HEK293 (cell line): ENCODE results near the gene PFDN6.

Experiments used
- CTCF ChIA-PET: fragments of 350-600 bp; formaldehyde crosslinking; extraction: SDS; loops from one replicate; lab custom pipeline; 2021; ENCODE audit warnings: antibody characterized with exemption; lab: Yijun Ruan, JAX
- POLR2A ChIA-PET: fragments of 300-600 bp; formaldehyde crosslinking; extraction: SDS; loops from one replicate; lab custom pipeline; 2020; ENCODE audit warnings: antibody characterized with exemption, inconsistent platforms; lab: Yijun Ruan, JAX
- H3K27ac ChIP-seq: fragments of 200-500 bp; sonication (Bioruptor generic); 2 replicates; pipeline ENCODE4 v1.5.1; 2014; ENCODE audit warnings: low read depth, low read length, control low read depth, inconsistent platforms; ENCODE audit errors: extremely low read depth
- H3K36me3 ChIP-seq, 2 experiments: fragments of 200-500 bp in 1 of 2; sonication (Bioruptor generic) in 1 of 2; 1 replicate in 1 of 2; 2 replicates in 1 of 2; pipeline ENCODE4 v1.5.1; 2014 to 2017; ENCODE audit warnings: inconsistent platforms in 2 of 2, low read length in 2 of 2; ENCODE audit not compliant: control insufficient read depth in 2 of 2, insufficient read depth in 1 of 2
- H3K4me1 ChIP-seq: fragments of 200-500 bp; sonication (Bioruptor generic); 2 replicates; pipeline ENCODE4 v1.5.1; 2014; ENCODE audit warnings: mild to moderate bottlenecking, low read length, inconsistent platforms; ENCODE audit not compliant: control insufficient read depth, insufficient read depth
- H3K4me3 ChIP-seq: 2 replicates; pipeline ENCODE4 v1.5.1; 2011; ENCODE audit warnings: low read depth, mild to moderate bottlenecking, control low read depth, low read length, moderate library complexity
- H3K9me3 ChIP-seq: fragments of 200-500 bp; sonication (Bioruptor generic); 2 replicates; pipeline ENCODE4 v1.5.1; 2014; ENCODE audit warnings: low read depth, low read length, inconsistent platforms; ENCODE audit not compliant: control insufficient read depth, insufficient read depth
- RBAK ChIP-seq: fragments of 450-650 bp; formaldehyde crosslinking; IDR thresholded peaks from 2 replicates; pipeline ENCODE4 v1.5.1; 2016; ENCODE audit warnings: missing biosample characterization, missing genetic modification characterization
- SCRT2 ChIP-seq: fragments of 450-650 bp; formaldehyde crosslinking; IDR thresholded peaks from 2 replicates; pipeline ENCODE4 v1.5.1; 2016; ENCODE audit warnings: missing biosample characterization, missing genetic modification characterization
- ZBTB17 ChIP-seq: fragments of 450-650 bp; formaldehyde crosslinking; IDR thresholded peaks from 2 replicates; pipeline ENCODE4 v1.5.1; 2016; ENCODE audit warnings: missing biosample characterization, missing genetic modification characterization
- ZNF501 ChIP-seq: fragments of 450-650 bp; formaldehyde crosslinking; IDR thresholded peaks from 2 replicates; pipeline ENCODE4 v1.5.1; 2016; ENCODE audit warnings: missing biosample characterization, missing genetic modification characterization
- ZNF670 ChIP-seq: fragments of 450-650 bp; formaldehyde crosslinking; IDR thresholded peaks from 2 replicates; pipeline ENCODE4 v1.5.1; 2016; ENCODE audit warnings: missing biosample characterization, missing genetic modification characterization, low read depth
- TF ChIP-seq, protein P1 (sequence below): fragments of 450-650 bp; formaldehyde crosslinking; IDR thresholded peaks from 2 replicates; pipeline ENCODE4 v1.5.1; 2016; ENCODE audit warnings: missing biosample characterization, missing genetic modification characterization

PFDN6 gene

DNA sequence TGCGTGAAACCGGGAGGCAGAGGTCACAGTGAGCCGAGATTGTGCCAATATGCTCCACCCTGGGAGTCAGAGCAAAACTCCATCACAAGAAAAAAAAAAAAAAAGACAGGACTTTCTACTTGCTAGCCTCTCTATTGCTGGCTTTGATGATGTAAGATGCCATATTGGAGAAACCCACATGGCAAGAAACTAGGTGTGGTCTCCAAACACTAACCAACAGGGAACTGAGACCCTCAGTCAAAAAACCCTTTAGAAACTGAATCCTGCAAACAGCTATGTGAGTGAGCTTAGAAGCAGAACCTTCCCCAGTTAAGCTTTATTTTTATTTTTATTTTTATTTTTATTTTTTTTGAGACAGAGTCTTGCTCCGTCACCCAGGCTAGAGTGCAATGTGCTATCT lies 46.5 kb downstream of the PFDN6 start:
- POLR2A ChIA-PET: interaction anchor here (1.1 kb wide), 1 partner anchor 23 kb away, joined by 3 read pairs; no protein-coding TSS in a partner anchor
- H3K9me3 ChIP-seq: no peaks in the 10 kb centered on the region
- TF ChIP-seq, protein P1, sequence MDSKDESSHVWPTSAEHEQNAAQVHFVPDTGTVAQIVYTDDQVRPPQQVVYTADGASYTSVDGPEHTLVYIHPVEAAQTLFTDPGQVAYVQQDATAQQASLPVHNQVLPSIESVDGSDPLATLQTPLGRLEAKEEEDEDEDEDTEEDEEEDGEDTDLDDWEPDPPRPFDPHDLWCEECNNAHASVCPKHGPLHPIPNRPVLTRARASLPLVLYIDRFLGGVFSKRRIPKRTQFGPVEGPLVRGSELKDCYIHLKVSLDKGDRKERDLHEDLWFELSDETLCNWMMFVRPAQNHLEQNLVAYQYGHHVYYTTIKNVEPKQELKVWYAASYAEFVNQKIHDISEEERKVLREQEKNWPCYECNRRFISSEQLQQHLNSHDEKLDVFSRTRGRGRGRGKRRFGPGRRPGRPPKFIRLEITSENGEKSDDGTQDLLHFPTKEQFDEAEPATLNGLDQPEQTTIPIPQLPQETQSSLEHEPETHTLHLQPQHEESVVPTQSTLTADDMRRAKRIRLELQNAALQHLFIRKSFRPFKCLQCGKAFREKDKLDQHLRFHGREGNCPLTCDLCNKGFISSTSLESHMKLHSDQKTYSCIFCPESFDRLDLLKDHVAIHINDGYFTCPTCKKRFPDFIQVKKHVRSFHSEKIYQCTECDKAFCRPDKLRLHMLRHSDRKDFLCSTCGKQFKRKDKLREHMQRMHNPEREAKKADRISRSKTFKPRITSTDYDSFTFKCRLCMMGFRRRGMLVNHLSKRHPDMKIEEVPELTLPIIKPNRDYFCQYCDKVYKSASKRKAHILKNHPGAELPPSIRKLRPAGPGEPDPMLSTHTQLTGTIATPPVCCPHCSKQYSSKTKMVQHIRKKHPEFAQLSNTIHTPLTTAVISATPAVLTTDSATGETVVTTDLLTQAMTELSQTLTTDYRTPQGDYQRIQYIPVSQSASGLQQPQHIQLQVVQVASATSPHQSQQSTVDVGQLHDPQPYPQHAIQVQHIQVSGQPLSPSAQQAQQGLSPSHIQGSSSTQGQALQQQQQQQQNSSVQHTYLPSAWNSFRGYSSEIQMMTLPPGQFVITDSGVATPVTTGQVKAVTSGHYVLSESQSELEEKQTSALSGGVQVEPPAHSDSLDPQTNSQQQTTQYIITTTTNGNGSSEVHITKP (tag by site-specific recombination): 0 out of 2 replicates have a peak, but pooled peaks have one; percentile 13
- TF ChIP-seq ZNF670: no peak
- H3K27ac ChIP-seq: no peak overlapping the region
- H3K4me1 ChIP-seq: no peaks in the 10 kb centered on the region
- no peaks in the 10 kb centered on the region for H3K36me3 ChIP-seq
- H3K4me3 ChIP-seq: no peak overlapping the region
- CTCF ChIA-PET: interaction anchor here (0.6 to 1.3 kb wide), 5 partner anchors 9 to 454 kb away, joined by 3 to 5 read pairs (median 4); no protein-coding TSS in a partner anchor

DNA sequence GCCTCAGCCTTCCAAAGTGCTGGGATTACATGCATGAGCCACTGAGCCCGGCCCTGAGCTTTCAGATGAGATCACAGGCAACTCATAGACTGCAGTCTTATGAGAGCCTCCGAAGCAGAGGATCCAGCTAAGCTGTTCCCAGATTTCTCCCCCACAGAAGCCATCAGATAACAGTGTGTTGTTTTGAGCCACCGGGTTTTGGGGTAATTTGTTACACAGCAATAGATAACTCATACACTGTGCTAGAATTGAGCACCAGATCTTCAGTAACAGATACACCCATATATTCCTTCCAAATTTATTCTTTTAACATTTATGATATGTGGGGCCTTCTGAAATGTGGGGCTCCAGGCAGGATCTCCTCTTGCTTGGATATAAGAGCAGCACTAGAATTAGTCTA lies 47.1 kb downstream of the PFDN6 start:
- POLR2A ChIA-PET: interaction anchor here (1.1 kb wide), 1 partner anchor 23 kb away, joined by 3 read pairs; no protein-coding TSS in a partner anchor

DNA sequence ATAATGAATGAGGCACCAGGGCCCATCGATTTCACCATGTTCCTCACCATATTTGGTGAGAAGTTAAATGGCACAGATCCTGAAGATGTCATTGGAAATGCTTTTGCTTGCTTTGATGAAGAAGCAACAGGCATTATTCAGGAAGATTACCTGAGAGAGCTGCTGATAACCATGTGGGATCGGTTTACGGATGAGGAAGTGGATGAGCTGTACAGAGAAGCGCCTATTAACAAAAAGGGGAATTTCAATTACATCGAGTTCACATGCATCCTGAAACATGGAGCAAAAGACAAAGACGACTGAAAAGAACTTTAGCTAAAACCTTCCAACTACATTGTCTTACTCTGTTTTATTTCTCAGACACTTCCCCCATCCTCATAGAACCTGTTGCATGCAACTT lies 49.8 kb downstream of the PFDN6 start:
- Histone ChIP-seq H3K4me3 (no peak overlapping the region), H3K27ac (no peak overlapping the region), H3K9me3 (no peaks in the 10 kb centered on the region), H3K4me1 (no peaks in the 10 kb centered on the region)
- peak; percentile 68; the same call in 1 of the 2 replicates for TF ChIP-seq SCRT2
- no peak for TF ChIP-seq ZBTB17 (tag by site-specific recombination)
- TF ChIP-seq, all 188 proteins: peak for 1
- POLR2A ChIA-PET: interaction anchor here (1.2 kb wide), 1 partner anchor 367 kb away, joined by 3 read pairs; no protein-coding TSS in a partner anchor
- CTCF ChIA-PET: no interaction called here
- no peaks in the 10 kb centered on the region for H3K36me3 ChIP-seq

More for the DNA sequence above, 47.1 kb downstream of the PFDN6 start:
- no peak overlapping the region for H3K4me3 ChIP-seq
- H3K27ac ChIP-seq: no peak overlapping the region
- H3K36me3 ChIP-seq: no peaks in the 10 kb centered on the region
- CTCF ChIA-PET: interaction anchor here (1.1 to 1.3 kb wide), 3 partner anchors 8 to 57 kb away, joined by 3 to 5 read pairs (median 4); no protein-coding TSS in a partner anchor
- TF ChIP-seq RBAK (tag by site-specific recombination): 0 out of 2 replicates have a peak, but pooled peaks have one; percentile 42
- no peak for TF ChIP-seq ZNF501 (tag by site-specific recombination)
- no peaks in the 10 kb centered on the region for H3K9me3 ChIP-seq
- H3K4me1 ChIP-seq: no peaks in the 10 kb centered on the region
